ENCODE results near the gene CNTN1. TPM values are rescaled to one million over a fixed set of nuclear protein-coding genes. Genes with fewer than 3 reads are reported as not detected.

CNTN1 gene
- total RNA-seq, 4 donors from 2014 or later, result 18.0 to 32.1 (median 23.8) TPM

DNA sequence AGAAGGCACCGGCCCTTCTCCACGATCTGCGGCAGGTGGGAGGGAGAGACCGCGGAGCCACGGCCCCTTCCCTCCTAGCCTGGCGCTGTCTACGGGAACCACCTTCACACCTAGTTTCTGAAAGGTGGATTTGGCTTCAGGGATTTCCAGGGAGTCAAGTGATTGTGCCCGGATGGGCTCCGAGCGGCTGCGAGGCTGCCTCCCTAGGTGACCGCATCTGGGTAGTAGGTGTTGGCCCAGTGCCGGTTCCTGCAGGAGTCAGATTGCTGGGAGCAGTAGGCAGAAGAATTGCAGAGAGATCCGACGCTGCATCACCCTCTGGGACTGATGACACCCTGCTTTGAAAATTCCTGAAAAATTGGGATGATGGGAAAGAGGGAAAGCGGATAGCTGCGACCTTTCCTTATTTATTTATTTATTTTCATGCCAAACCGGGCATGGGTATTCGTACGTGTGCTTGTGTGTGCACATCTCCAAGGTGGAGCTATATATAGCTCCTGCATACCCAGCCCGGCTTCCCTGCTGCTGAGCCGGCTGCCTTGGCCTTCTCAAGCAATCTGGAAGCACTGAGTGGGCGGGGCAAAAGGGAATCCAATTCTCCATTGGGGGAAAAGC lies 1.1 kb downstream of the CNTN1 start:
- DNase-seq (ENCODE audit: low spot score in 2 of 2), result peak; percentile 26 to 49
- peak overlapping the region; percentile 46 to 84 (median 66) for H3K4me3 ChIP-seq
- TF ChIP-seq EP300 (IDR thresholded peaks at IDR 0.05) (peak in 1 of 2 donors; percentile 29), POLR2A (IDR thresholded peaks at IDR 0.05) (no peak)
- TF ChIP-seq, protein P1, sequence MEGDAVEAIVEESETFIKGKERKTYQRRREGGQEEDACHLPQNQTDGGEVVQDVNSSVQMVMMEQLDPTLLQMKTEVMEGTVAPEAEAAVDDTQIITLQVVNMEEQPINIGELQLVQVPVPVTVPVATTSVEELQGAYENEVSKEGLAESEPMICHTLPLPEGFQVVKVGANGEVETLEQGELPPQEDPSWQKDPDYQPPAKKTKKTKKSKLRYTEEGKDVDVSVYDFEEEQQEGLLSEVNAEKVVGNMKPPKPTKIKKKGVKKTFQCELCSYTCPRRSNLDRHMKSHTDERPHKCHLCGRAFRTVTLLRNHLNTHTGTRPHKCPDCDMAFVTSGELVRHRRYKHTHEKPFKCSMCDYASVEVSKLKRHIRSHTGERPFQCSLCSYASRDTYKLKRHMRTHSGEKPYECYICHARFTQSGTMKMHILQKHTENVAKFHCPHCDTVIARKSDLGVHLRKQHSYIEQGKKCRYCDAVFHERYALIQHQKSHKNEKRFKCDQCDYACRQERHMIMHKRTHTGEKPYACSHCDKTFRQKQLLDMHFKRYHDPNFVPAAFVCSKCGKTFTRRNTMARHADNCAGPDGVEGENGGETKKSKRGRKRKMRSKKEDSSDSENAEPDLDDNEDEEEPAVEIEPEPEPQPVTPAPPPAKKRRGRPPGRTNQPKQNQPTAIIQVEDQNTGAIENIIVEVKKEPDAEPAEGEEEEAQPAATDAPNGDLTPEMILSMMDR (IDR thresholded peaks at IDR 0.05), result no peak
- no peaks in the 10 kb centered on the region for H3K9me3 ChIP-seq
- H3K27me3 ChIP-seq, result peaks cover 0 to 9% of the 10 kb centered on the region in 2 donors
- 4 to 6% methylated on average over 15 to 24 of the region's 24 CpGs for WGBS, 2 donors
- H3K27ac ChIP-seq, result peak overlapping the region; percentile 43 to 80 (median 51)
- H3K4me1 ChIP-seq, result peaks cover 0 to 31% (median 0%) of the 10 kb centered on the region in 4 donors
- H3K36me3 ChIP-seq, result no peaks in the 10 kb centered on the region

GRCh38 chr12:40697566-40698259 lies 5.5 kb downstream of the CNTN1 start:
- Histone ChIP-seq H3K9me3 (no peaks in the 10 kb centered on the region), H3K27ac (no peak overlapping the region), H3K4me3 (no peak overlapping the region), H3K4me1 (peaks cover 0 to 15% (median 0%) of the 10 kb centered on the region in 4 donors), H3K36me3 (no peaks in the 10 kb centered on the region), H3K27me3 (peaks cover 0 to under 1% of the 10 kb centered on the region in 2 donors)
- no peak for DNase-seq (ENCODE audit: low spot score in 2 of 2)
- 82 to 84% methylated on average over 6 of the region's 6 CpGs for WGBS, 2 donors
- TF ChIP-seq, protein P1 (IDR thresholded peaks at IDR 0.05), result no peak
- TF ChIP-seq POLR2A (IDR thresholded peaks at IDR 0.05) (no peak), EP300 (IDR thresholded peaks at IDR 0.05) (no peak)

DNA sequence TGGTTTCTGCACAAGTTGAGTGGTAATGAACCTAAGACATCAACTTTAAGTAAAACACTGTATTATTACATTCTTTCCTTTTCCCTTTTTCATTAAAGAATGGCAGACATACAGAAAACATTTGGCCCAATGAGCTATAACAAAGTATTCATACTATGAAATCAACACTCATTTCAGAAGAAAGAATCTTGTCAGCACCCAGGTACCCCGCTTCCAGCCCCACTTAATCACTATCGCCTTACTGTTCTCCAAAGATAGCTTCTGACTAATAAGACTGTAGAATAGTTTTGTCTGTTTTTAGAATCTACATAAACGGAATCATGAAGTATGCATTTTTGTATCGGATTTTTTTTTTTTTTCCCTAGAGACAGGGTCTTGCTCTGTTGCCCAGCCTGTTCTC lies 9.5 kb downstream of the CNTN1 start:
- H3K36me3 ChIP-seq, result no peaks in the 10 kb centered on the region
- H3K27ac ChIP-seq, result no peak overlapping the region
- 81 to 87% methylated on average over 4 of the region's 4 CpGs for WGBS, 2 donors
- H3K4me1 ChIP-seq, result no peaks in the 10 kb centered on the region
- H3K9me3 ChIP-seq, result no peaks in the 10 kb centered on the region
- H3K27me3 ChIP-seq, result no peaks in the 10 kb centered on the region
- TF ChIP-seq, protein P1 (IDR thresholded peaks at IDR 0.05), result no peak
- TF ChIP-seq EP300 (IDR thresholded peaks at IDR 0.05) (no peak), POLR2A (IDR thresholded peaks at IDR 0.05) (no peak)
- no peak overlapping the region for H3K4me3 ChIP-seq
- DNase-seq (ENCODE audit: low spot score in 2 of 2), result no peak

DNA sequence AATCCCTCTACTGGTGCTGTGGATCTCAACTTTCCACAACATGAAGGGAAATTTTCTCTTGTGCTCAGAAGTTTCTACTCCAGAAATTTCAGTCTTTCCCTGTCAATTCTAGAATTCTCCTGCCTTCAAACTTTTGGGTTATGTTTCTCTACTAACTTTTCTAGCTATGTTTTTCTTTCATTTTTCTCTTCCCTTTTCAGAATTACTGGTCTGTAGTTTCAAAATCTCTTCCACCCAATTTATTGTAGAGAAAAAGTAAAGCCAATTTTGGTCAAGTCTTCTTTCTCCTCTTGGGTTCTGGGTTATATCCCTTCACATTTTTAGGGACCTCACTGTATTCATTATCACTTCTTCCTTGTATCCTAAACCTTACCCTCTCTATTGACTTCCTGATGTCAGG lies 18.9 kb downstream of the CNTN1 start:
- Histone ChIP-seq H3K27ac (no peak overlapping the region), H3K4me3 (no peak overlapping the region)
- TF ChIP-seq, protein P1 (IDR thresholded peaks at IDR 0.05), result no peak
- no peak for TF ChIP-seq POLR2A (IDR thresholded peaks at IDR 0.05)
- no peak for TF ChIP-seq EP300 (IDR thresholded peaks at IDR 0.05)

GRCh38 chr12:40714636-40715035 lies 22.4 kb downstream of the CNTN1 start:
- no peaks in the 10 kb centered on the region for H3K9me3 ChIP-seq
- H3K27ac ChIP-seq, result no peak overlapping the region
- no peaks in the 10 kb centered on the region for H3K27me3 ChIP-seq
- no peak overlapping the region for H3K4me3 ChIP-seq
- TF ChIP-seq POLR2A (IDR thresholded peaks at IDR 0.05) (no peak), EP300 (IDR thresholded peaks at IDR 0.05) (no peak)
- TF ChIP-seq, protein P1 (IDR thresholded peaks at IDR 0.05), result no peak
- no peaks in the 10 kb centered on the region for H3K36me3 ChIP-seq
- peaks cover 0 to 13% (median 0%) of the 10 kb centered on the region in 4 donors for H3K4me1 ChIP-seq
- DNase-seq (ENCODE audit: low spot score in 2 of 2), result no peak
- WGBS, 2 donors, result 37 to 45% methylated on average over 1 of the region's 1 CpG

More for the DNA sequence above, 18.9 kb downstream of the CNTN1 start:
- no peak for DNase-seq (ENCODE audit: low spot score in 2 of 2)
- Histone ChIP-seq H3K4me1 (peaks cover 0 to 13% (median 0%) of the 10 kb centered on the region in 4 donors), H3K27me3 (no peaks in the 10 kb centered on the region), H3K36me3 (no peaks in the 10 kb centered on the region), H3K9me3 (no peaks in the 10 kb centered on the region)
